Right lobe of liver (tissue), 6 donors: ENCODE data around the gene REG4. TPM values are rescaled to one million over a fixed set of nuclear protein-coding genes. Genes with fewer than 3 reads are reported as not detected.

Experiments
- ATAC-seq, 4 donors: fragments of 200-7000 bp; cut with Tn5 transposase; one replicate each; pipeline ENCODE4 v1.9.1; 2020; ENCODE audit warnings: mild to moderate bottlenecking in 4 of 4, moderate library complexity in 4 of 4
- DNase-seq, 3 donors: peaks; one replicate each; pipeline ENCODE4 v3.0.0-alpha.2; 2020
- H3K27ac ChIP-seq, 3 donors: fragments of 200-600 bp; one replicate each; pipeline ENCODE4 v1.8.0; 2022
- H3K27me3 ChIP-seq, 2 donors: fragments of 200-600 bp; one replicate each; pipeline ENCODE4 v1.8.0; 2022
- H3K36me3 ChIP-seq, 4 donors: fragments of 200-600 bp; sonication (generic) in 1 of 4; one replicate each; pipeline versions ENCODE4 v1.5.1 to v1.8.0; 2017 to 2022; ENCODE audit warnings: control low read depth in 1 of 4
- H3K4me1 ChIP-seq, 4 donors: fragments of 200-600 bp; sonication (generic) in 1 of 4; one replicate each; pipeline versions ENCODE4 v1.5.1 to v1.8.0; 2017 to 2022; ENCODE audit warnings: control low read depth in 1 of 4
- H3K4me3 ChIP-seq, 3 donors: fragments of 200-600 bp; one replicate each; pipeline ENCODE4 v1.8.0; 2022
- H3K9me3 ChIP-seq, 4 donors: fragments of 200-600 bp; sonication (generic) in 1 of 4; one replicate each; pipeline versions ENCODE4 v1.5.1 to v1.8.0; 2017 to 2022; ENCODE audit warnings: control low read depth in 1 of 4
- POLR2A ChIP-seq: fragments of 450-650 bp; IDR thresholded peaks from one replicate; pipeline ENCODE4 v1.6.1; 2017; ENCODE audit warnings: antibody characterized with exemption, mild to moderate bottlenecking
- WGBS: methylation state at CpG from one replicate; pipeline ENCODE4 v1.1.6; 2018; ENCODE audit warnings: low coverage, low lambda C conversion rate; ENCODE audit not compliant: insufficient coverage; ENCODE audit errors: missing lambda C conversion rate; 5-methylcytosine and 5-hydroxymethylcytosine counted together
- intact Hi-C, 2 donors: fragments of 100-400 bp; cut with DNase I; formaldehyde crosslinking; loops; one replicate each; pipeline versions ENCODE4 v1.11.2 to v1.14.1; 2022
- total RNA-seq, 6 experiments: library from RNA; depleted of rRNA in 2 of 6; stranded (reverse); fragments of >200 nt in 2 of 6; fragmentation: NEBNext Ultra II Directional in 3 of 6; extraction: Animal tissue kit (Norgen Biotek cat#: 25700) in 3 of 6; gene quantifications; one replicate each; pipeline versions ENCODE4 v1.1.0 to v1.2.4, GENCODE V29; 2016 to 2023
- TF ChIP-seq, protein P1 (sequence below), 4 donors: fragments of 200-600 bp in 3 of 4; fragments of 450-650 bp in 1 of 4; IDR thresholded peaks; one replicate each; pipeline versions ENCODE4 v1.5.1 to v1.8.0; 2016 to 2022; ENCODE audit warnings: antibody characterized with exemption in 4 of 4, mild to moderate bottlenecking in 2 of 4
- donor health status: DM: no; HTN: yes; CAD: no.
- donor health status: DM: no; HTN: no; CAD: no.
- donor health status: DM: no; HTN: no; CAD: no.
- donor health status: DM: no; HTN: yes; CAD: no.
- donor health status: DM: no; HTN: yes; CAD: no.

The REG4 gene
- total RNA-seq, 6 experiments from 2014 or later: 0.20 TPM; not detected in 5

GRCh38 chr1:119762953-119763352 is 48.3 kb downstream of the REG4 start:
- no peaks in the 10 kb centered on the region for H3K27me3 ChIP-seq
- no peaks in the 10 kb centered on the region for H3K9me3 ChIP-seq
- peak in 3 of 4 donors; percentile 8 to 28 (median 21) for ATAC-seq
- DNase-seq: no peak
- H3K27ac ChIP-seq: peak overlapping the region in 1 of 3 donors; percentile 99
- H3K4me3 ChIP-seq: no peak overlapping the region
- peaks cover 0 to 24% (median 0%) of the 10 kb centered on the region in 4 donors for H3K4me1 ChIP-seq
- peaks cover 0 to 65% (median 28%) of the 10 kb centered on the region in 4 donors for H3K36me3 ChIP-seq
- TF ChIP-seq, protein P1, sequence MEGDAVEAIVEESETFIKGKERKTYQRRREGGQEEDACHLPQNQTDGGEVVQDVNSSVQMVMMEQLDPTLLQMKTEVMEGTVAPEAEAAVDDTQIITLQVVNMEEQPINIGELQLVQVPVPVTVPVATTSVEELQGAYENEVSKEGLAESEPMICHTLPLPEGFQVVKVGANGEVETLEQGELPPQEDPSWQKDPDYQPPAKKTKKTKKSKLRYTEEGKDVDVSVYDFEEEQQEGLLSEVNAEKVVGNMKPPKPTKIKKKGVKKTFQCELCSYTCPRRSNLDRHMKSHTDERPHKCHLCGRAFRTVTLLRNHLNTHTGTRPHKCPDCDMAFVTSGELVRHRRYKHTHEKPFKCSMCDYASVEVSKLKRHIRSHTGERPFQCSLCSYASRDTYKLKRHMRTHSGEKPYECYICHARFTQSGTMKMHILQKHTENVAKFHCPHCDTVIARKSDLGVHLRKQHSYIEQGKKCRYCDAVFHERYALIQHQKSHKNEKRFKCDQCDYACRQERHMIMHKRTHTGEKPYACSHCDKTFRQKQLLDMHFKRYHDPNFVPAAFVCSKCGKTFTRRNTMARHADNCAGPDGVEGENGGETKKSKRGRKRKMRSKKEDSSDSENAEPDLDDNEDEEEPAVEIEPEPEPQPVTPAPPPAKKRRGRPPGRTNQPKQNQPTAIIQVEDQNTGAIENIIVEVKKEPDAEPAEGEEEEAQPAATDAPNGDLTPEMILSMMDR (IDR thresholded peaks at IDR 0.05): no peak
- no peak for TF ChIP-seq POLR2A
- intact Hi-C loops: no loop called here
- 15% methylated on average over 1 of the region's 1 CpG for WGBS

GRCh38 chr1:119762409-119762808 is 48.9 kb downstream of the REG4 start:
- Histone ChIP-seq H3K9me3 (no peaks in the 10 kb centered on the region), H3K4me1 (peaks cover 0 to 24% (median 0%) of the 10 kb centered on the region in 4 donors), H3K27me3 (no peaks in the 10 kb centered on the region), H3K4me3 (no peak overlapping the region), H3K36me3 (peaks cover 0 to 70% (median 30%) of the 10 kb centered on the region in 4 donors), H3K27ac (peak overlapping the region in 1 of 3 donors; percentile 99)
- intact Hi-C loops: no loop called here
- TF ChIP-seq, protein P1 (IDR thresholded peaks at IDR 0.05): no peak
- no peak for TF ChIP-seq POLR2A
- ATAC-seq (peak in 1 of 4 donors; percentile 2), DNase-seq (no peak)
- WGBS: 60% methylated on average over 1 of the region's 1 CpG

DNA sequence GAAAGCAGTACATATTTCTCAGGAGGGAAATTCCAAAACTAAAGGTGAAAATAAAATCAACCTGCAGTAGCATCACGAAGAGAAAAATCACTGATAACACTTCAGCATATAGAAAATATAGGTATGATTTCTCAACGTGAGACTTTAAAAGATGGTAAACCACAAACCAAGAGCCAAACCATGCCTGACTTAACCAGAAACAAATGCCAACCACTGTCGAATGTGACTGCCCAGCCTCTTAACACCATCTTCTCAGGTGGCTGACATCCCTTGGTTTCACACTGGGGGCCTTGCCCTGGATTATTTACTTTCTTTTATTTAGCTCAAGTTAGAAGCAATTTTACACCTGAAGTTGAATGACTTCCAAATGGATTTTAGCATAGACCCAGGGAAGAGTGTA is 52.7 kb downstream of the REG4 start:
- Histone ChIP-seq H3K36me3 (peaks cover 0 to 98% (median 44%) of the 10 kb centered on the region in 4 donors), H3K27ac (no peak overlapping the region), H3K27me3 (no peaks in the 10 kb centered on the region), H3K4me1 (peaks cover 0 to 11% (median 0%) of the 10 kb centered on the region in 4 donors), H3K4me3 (no peak overlapping the region), H3K9me3 (no peaks in the 10 kb centered on the region)
- DNase-seq (no peak), ATAC-seq (no peak)
- WGBS: 44% methylated on average over 3 of the region's 3 CpGs
- intact Hi-C loops: no loop called here
- TF ChIP-seq, protein P1 (IDR thresholded peaks at IDR 0.05): no peak
- TF ChIP-seq POLR2A: no peak

GRCh38 chr1:119752592-119752991 is 58.7 kb downstream of the REG4 start:
- TF ChIP-seq, protein P1 (IDR thresholded peaks at IDR 0.05): no peak
- no peak for TF ChIP-seq POLR2A
- peaks cover 0 to 11% (median 0%) of the 10 kb centered on the region in 4 donors for H3K4me1 ChIP-seq
- WGBS: 67% methylated on average over 4 of the region's 4 CpGs
- intact Hi-C loops: no loop called here
- no peak overlapping the region for H3K27ac ChIP-seq
- DNase-seq: no peak
- H3K4me3 ChIP-seq: no peak overlapping the region
- no peaks in the 10 kb centered on the region for H3K27me3 ChIP-seq
- no peak for ATAC-seq
- no peaks in the 10 kb centered on the region for H3K9me3 ChIP-seq
- H3K36me3 ChIP-seq: peaks cover 0 to 99% (median 38%) of the 10 kb centered on the region in 4 donors
